Neural cell (in vitro differentiated cells): ENCODE data around the gene SNAI1. TPM values are rescaled to one million over a fixed set of nuclear protein-coding genes. Genes with fewer than 3 reads are reported as not detected.

Experiments used
- H2AFZ ChIP-seq: fragments of 200-600, 300-800 bp; sonication (generic), shearing (Covaris generic); 2 replicates; pipeline ENCODE4 v1.6.0; 2014; ENCODE audit warnings: low read depth, mild to moderate bottlenecking, antibody characterized with exemption, low read length, moderate library complexity
- H3F3A ChIP-seq: fragments of 200-600 bp; shearing (Covaris generic); 2 replicates; pipeline ENCODE4 v1.6.1; 2016; ENCODE audit warnings: mild to moderate bottlenecking, moderate library complexity, mixed read lengths, antibody characterized with exemption, low read length; ENCODE audit not compliant: insufficient read depth, poor library complexity, severe bottlenecking
- H3K27ac ChIP-seq: fragments of 200-600, 300-800 bp; sonication (generic), shearing (Covaris generic); 2 replicates; pipeline ENCODE4 v1.5.1; 2014; ENCODE audit warnings: mild to moderate bottlenecking, low read length, moderate library complexity
- H3K27me3 ChIP-seq: fragments of 300-800, 200-600 bp; sonication (generic), shearing (Covaris generic); 2 replicates; pipeline ENCODE4 v1.6.0; 2014; ENCODE audit warnings: mild to moderate bottlenecking, low read depth, low read length, moderate library complexity; ENCODE audit not compliant: insufficient read depth
- H3K36me3 ChIP-seq: fragments of 300-800, 200-600 bp; sonication (generic), shearing (Covaris generic); 2 replicates; pipeline ENCODE4 v1.5.1; 2014; ENCODE audit warnings: mild to moderate bottlenecking, antibody characterized with exemption, low read length, moderate library complexity; ENCODE audit not compliant: insufficient read depth
- H3K4me2 ChIP-seq: fragments of 300-800, 200-600 bp; sonication (generic), shearing (Covaris generic); 2 replicates; pipeline ENCODE4 v1.6.0; 2014; ENCODE audit warnings: mild to moderate bottlenecking, low read length
- H3K4me3 ChIP-seq: fragments of 300-800, 200-600 bp; sonication (generic), shearing (Covaris generic); 2 replicates; pipeline ENCODE4 v1.5.1; 2014; ENCODE audit warnings: mild to moderate bottlenecking, low read length, moderate library complexity
- H3K79me2 ChIP-seq: fragments of 200-600 bp; shearing (Covaris generic); replicated peaks from 2 replicates; pipeline ENCODE4 v1.6.0; 2014; ENCODE audit warnings: mild to moderate bottlenecking, low read length, moderate library complexity; ENCODE audit not compliant: insufficient read depth
- H3K9ac ChIP-seq: fragments of 300-800, 200-600 bp; sonication (generic), shearing (Covaris generic); 2 replicates; pipeline ENCODE4 v1.6.1; 2016; ENCODE audit warnings: mild to moderate bottlenecking, low read length, mixed read lengths
- H3K9me2 ChIP-seq: fragments of 200-600 bp; shearing (Covaris generic); 2 replicates; pipeline ENCODE4 v1.6.1; 2016; ENCODE audit warnings: mild to moderate bottlenecking, low read length, mixed read lengths; ENCODE audit not compliant: insufficient read depth
- H3K9me3 ChIP-seq: fragments of 200-600, 300-800 bp; sonication (generic), shearing (Covaris generic); 2 replicates; pipeline ENCODE4 v1.6.1; 2016; ENCODE audit warnings: mild to moderate bottlenecking, mixed run types, low read length, moderate library complexity, mixed read lengths
- H4K20me1 ChIP-seq: fragments of 200-600 bp; shearing (Covaris generic); 2 replicates; pipeline ENCODE4 v1.6.1; 2016; ENCODE audit warnings: mild to moderate bottlenecking, mixed run types; ENCODE audit not compliant: insufficient read depth
- EP300 ChIP-seq: fragments of 450-650 bp; conservative IDR thresholded peaks from 2 replicates; pipeline ENCODE4 v1.6.1; 2014; ENCODE audit warnings: antibody characterized with exemption, mild to moderate bottlenecking, moderate library complexity; ENCODE audit not compliant: poor library complexity, severe bottlenecking
- EZH2 ChIP-seq: fragments of 200-600, 300-800 bp; shearing (Covaris generic), sonication (generic); IDR thresholded peaks from 2 replicates; pipeline ENCODE4 v1.6.1; 2014; ENCODE audit warnings: antibody characterized with exemption, low read length, borderline replicate concordance, mild to moderate bottlenecking; ENCODE audit not compliant: insufficient read depth, poor library complexity, severe bottlenecking
- MXI1 ChIP-seq: fragments of 450-650 bp; conservative IDR thresholded peaks from 2 replicates; pipeline ENCODE4 v1.6.1; 2014; ENCODE audit warnings: antibody characterized with exemption, mild to moderate bottlenecking; ENCODE audit not compliant: poor library complexity, severe bottlenecking
- POLR2AphosphoS5 ChIP-seq: IDR thresholded peaks from 2 replicates; pipeline ENCODE4 v1.6.1; 2012
- RAD21 ChIP-seq: fragments of 450-650 bp; conservative IDR thresholded peaks from 2 replicates; pipeline ENCODE4 v1.6.1; 2014; ENCODE audit warnings: antibody characterized with exemption, mild to moderate bottlenecking, moderate library complexity
- SMC3 ChIP-seq: fragments of 450-650 bp; conservative IDR thresholded peaks from 2 replicates; pipeline ENCODE4 v1.6.1; 2014; ENCODE audit warnings: antibody characterized with exemption, mild to moderate bottlenecking, moderate library complexity; ENCODE audit not compliant: poor library complexity
- TAF1 ChIP-seq: IDR thresholded peaks from 2 replicates; pipeline ENCODE4 v1.6.1; 2012; ENCODE audit warnings: low read depth
- polyA plus RNA-seq: library from polyadenylated mRNA; depleted of rRNA; stranded (reverse); fragments of >200 nt; gene quantifications from 2 replicates; pipeline ENCODE4 v1.2.3, GENCODE V29; 2014
- TF ChIP-seq, protein P1 (sequence below): IDR thresholded peaks from 2 replicates; pipeline ENCODE4 v1.6.1; 2012; ENCODE audit warnings: borderline replicate concordance
- TF ChIP-seq, protein P2 (sequence below): fragments of 450-650 bp; IDR thresholded peaks from 2 replicates; pipeline ENCODE4 v1.5.1; 2014; ENCODE audit warnings: antibody characterized with exemption, mild to moderate bottlenecking, moderate library complexity; ENCODE audit not compliant: poor library complexity, severe bottlenecking

SNAI1 gene
- polyA plus RNA-seq, 1 donor from 2014 or later = 0.31 TPM

DNA sequence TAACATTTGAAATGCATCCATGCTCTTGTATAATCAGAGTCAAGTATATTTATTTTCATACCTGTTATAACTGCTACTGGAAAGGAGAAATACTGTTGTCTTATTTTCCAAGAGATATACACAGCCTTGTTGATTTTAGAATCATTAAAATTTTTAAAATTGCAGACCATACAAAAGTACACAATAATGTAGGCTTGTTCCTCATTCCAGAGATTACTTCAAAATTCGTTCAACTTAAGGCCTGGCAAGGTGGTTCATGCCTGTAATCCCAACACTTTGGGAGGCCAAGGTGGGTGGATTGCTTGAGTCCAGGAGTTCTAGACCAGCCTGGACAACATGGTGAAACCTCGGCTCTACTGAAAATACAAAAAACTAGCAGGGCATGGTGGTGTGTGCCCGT, 40.5 kb upstream of the SNAI1 start:
- Histone ChIP-seq H3K4me2 (no peak overlapping the region), H3K4me3 (no peak overlapping the region), H3K79me2 (peaks cover 41% of the 10 kb centered on the region), H3K27me3 (no peaks in the 10 kb centered on the region), H3F3A (no peaks in the 10 kb centered on the region), H3K36me3 (peaks cover 8% of the 10 kb centered on the region), H4K20me1 (no peaks in the 10 kb centered on the region), H3K9ac (no peak overlapping the region), H3K9me3 (no peaks in the 10 kb centered on the region), H3K27ac (no peak overlapping the region), H3K9me2 (no peaks in the 10 kb centered on the region), H2AFZ (no peak overlapping the region)
- TF ChIP-seq, protein P1, sequence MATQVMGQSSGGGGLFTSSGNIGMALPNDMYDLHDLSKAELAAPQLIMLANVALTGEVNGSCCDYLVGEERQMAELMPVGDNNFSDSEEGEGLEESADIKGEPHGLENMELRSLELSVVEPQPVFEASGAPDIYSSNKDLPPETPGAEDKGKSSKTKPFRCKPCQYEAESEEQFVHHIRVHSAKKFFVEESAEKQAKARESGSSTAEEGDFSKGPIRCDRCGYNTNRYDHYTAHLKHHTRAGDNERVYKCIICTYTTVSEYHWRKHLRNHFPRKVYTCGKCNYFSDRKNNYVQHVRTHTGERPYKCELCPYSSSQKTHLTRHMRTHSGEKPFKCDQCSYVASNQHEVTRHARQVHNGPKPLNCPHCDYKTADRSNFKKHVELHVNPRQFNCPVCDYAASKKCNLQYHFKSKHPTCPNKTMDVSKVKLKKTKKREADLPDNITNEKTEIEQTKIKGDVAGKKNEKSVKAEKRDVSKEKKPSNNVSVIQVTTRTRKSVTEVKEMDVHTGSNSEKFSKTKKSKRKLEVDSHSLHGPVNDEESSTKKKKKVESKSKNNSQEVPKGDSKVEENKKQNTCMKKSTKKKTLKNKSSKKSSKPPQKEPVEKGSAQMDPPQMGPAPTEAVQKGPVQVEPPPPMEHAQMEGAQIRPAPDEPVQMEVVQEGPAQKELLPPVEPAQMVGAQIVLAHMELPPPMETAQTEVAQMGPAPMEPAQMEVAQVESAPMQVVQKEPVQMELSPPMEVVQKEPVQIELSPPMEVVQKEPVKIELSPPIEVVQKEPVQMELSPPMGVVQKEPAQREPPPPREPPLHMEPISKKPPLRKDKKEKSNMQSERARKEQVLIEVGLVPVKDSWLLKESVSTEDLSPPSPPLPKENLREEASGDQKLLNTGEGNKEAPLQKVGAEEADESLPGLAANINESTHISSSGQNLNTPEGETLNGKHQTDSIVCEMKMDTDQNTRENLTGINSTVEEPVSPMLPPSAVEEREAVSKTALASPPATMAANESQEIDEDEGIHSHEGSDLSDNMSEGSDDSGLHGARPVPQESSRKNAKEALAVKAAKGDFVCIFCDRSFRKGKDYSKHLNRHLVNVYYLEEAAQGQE = no peak
- no peak for TF ChIP-seq SMC3
- no peak for TF ChIP-seq TAF1
- no peak for TF ChIP-seq EZH2
- TF ChIP-seq POLR2AphosphoS5 = no peak
- no peak for TF ChIP-seq EP300
- no peak for TF ChIP-seq MXI1
- TF ChIP-seq, protein P2, sequence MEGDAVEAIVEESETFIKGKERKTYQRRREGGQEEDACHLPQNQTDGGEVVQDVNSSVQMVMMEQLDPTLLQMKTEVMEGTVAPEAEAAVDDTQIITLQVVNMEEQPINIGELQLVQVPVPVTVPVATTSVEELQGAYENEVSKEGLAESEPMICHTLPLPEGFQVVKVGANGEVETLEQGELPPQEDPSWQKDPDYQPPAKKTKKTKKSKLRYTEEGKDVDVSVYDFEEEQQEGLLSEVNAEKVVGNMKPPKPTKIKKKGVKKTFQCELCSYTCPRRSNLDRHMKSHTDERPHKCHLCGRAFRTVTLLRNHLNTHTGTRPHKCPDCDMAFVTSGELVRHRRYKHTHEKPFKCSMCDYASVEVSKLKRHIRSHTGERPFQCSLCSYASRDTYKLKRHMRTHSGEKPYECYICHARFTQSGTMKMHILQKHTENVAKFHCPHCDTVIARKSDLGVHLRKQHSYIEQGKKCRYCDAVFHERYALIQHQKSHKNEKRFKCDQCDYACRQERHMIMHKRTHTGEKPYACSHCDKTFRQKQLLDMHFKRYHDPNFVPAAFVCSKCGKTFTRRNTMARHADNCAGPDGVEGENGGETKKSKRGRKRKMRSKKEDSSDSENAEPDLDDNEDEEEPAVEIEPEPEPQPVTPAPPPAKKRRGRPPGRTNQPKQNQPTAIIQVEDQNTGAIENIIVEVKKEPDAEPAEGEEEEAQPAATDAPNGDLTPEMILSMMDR = no peak

DNA sequence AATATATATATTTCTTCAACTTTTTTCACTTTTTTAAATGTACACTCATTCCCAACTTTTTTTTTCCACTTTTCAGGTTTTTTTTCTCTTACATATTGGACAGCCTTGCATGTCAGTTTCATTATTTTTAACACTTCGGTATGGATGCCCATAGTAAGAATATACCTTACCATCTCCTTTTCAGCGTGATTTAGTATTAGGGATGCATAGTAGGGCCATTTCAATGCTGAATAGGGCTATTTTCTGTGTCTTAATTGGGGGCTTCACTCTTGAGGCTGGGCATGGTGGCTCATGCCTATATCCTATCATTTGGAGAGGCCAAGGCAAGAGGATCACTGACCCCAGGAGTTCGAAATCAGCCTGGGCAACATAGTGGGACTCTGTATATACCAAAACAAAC, 39.8 kb upstream of the SNAI1 start:
- H3K27me3 ChIP-seq = no peaks in the 10 kb centered on the region
- peaks cover 8% of the 10 kb centered on the region for H3K36me3 ChIP-seq
- H2AFZ ChIP-seq = no peak overlapping the region
- TF ChIP-seq EZH2 (no peak), MXI1 (no peak), TAF1 (no peak), SMC3 (no peak), POLR2AphosphoS5 (no peak), RAD21 (no peak), EP300 (no peak)
- TF ChIP-seq, protein P2 = no peak
- TF ChIP-seq, protein P1 = no peak
- no peak overlapping the region for H3K9ac ChIP-seq
- no peaks in the 10 kb centered on the region for H3K9me3 ChIP-seq
- no peaks in the 10 kb centered on the region for H3K9me2 ChIP-seq
- peaks cover 34% of the 10 kb centered on the region for H3K79me2 ChIP-seq
- H3K4me3 ChIP-seq = no peak overlapping the region
- no peak overlapping the region for H3K27ac ChIP-seq
- no peaks in the 10 kb centered on the region for H4K20me1 ChIP-seq
- H3K4me2 ChIP-seq = no peak overlapping the region
- H3F3A ChIP-seq = no peaks in the 10 kb centered on the region
